ENCODE data around the gene LTBP1. TPM values are rescaled to one million over a fixed set of nuclear protein-coding genes. Genes with fewer than 3 reads are reported as not detected.
"Not testable (repeated sequence)": the region's sequence is repeated elsewhere in the genome, so short reads cannot be mapped to it uniquely, and the experiment has no call there.

LTBP1 gene
- total and polyA plus RNA-seq, 11 donors = 23.5 to 150 (median 102) TPM

- Histone ChIP-seq H3K27ac (no peak overlapping the region), H3K36me3 (peaks cover 0 to 7% (median 0%) of the 10 kb centered on the region in 9 donors), H3K9me3 (no peaks in the 10 kb centered on the region), H3K4me3 (no peak overlapping the region), H3K27me3 (no peaks in the 10 kb centered on the region), H3K4me1 (peaks cover 0 to 4% (median 0%) of the 10 kb centered on the region in 12 donors)
- 87 to 90% (median 89%) methylated on average over 4 of the region's 4 CpGs for WGBS, 4 donors
- DNase-seq (no peak), ATAC-seq (no peak)
- TF ChIP-seq POLR2A (IDR thresholded peaks at IDR 0.05) = no peak
- TF ChIP-seq CTCF (IDR thresholded peaks at IDR 0.05) = no peak
- intact Hi-C loops (cut with DNase I) = no loop called here
Observed at GRCh38 chr2:33229646-33230045, 282.9 kb downstream of the LTBP1 start.

GRCh38 chr2:33230195-33230594, 283.4 kb downstream of the LTBP1 start:
- no peak overlapping the region for H3K4me3 ChIP-seq
- peaks cover 0 to 6% (median 0%) of the 10 kb centered on the region in 9 donors for H3K36me3 ChIP-seq
- no peaks in the 10 kb centered on the region for H3K27me3 ChIP-seq
- DNase-seq = no peak
- intact Hi-C loops (cut with DNase I) = no loop called here
- TF ChIP-seq CTCF (IDR thresholded peaks at IDR 0.05) = no peak
- TF ChIP-seq POLR2A (IDR thresholded peaks at IDR 0.05) = no peak
- H3K9me3 ChIP-seq = no peaks in the 10 kb centered on the region
- H3K4me1 ChIP-seq = peaks cover 0 to 4% (median 0%) of the 10 kb centered on the region in 12 donors
- ATAC-seq = no peak
- H3K27ac ChIP-seq = no peak overlapping the region

- Histone ChIP-seq H3K9me3 (no peaks in the 10 kb centered on the region), H3K27ac (no peak overlapping the region), H3K4me3 (no peak overlapping the region), H3K36me3 (peaks cover 0 to 3% (median 0%) of the 10 kb centered on the region in 9 donors), H3K27me3 (no peaks in the 10 kb centered on the region), H3K4me1 (peaks cover 0 to 4% (median 0%) of the 10 kb centered on the region in 12 donors)
- WGBS, 4 donors = 90 to 92% (median 92%) methylated on average over 7 of the region's 7 CpGs
- intact Hi-C loops (cut with DNase I) = no loop called here
- DNase-seq (no peak), ATAC-seq (no peak)
- TF ChIP-seq CTCF (IDR thresholded peaks at IDR 0.05) (no peak), POLR2A (IDR thresholded peaks at IDR 0.05) (no peak)
Observed at GRCh38 chr2:33230842-33231241, 284.1 kb downstream of the LTBP1 start.

DNA sequence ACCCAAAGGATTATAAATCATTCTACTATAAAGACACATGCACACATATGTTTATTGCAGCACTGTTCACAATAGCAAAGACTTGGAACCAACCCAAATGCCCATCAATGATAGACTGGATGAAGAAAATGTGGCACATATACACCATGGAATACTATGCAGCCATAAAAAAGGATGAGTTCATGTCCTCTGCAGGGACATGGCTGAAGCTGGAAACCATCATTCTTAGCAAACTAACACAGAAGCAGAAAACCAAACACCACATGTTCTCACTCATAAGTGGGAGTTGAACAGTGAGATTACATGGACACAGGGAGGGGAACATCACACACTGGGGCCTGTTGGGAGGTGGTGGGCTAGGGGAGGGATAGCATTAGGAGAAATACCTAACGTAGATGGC, 288.8 kb downstream of the LTBP1 start:
- not testable (repeated sequence) for H3K9me3 ChIP-seq

More for the DNA sequence above, 288.8 kb downstream of the LTBP1 start:
- intact Hi-C loops (cut with DNase I); H3K4me1 ChIP-seq; H3K27ac ChIP-seq; H3K4me3 ChIP-seq; H3K27me3 ChIP-seq; ATAC-seq; DNase-seq; H3K36me3 ChIP-seq: not testable (repeated sequence)
- WGBS, 4 donors = 86 to 100% (median 99%) methylated on average over 1 of the region's 1 CpG
